ENCODE results near the gene LONP2.
"Not testable (repeated sequence)": the region's sequence is repeated elsewhere in the genome, so short reads cannot be mapped to it uniquely, and the experiment has no call there.

The LONP2 gene

DNA sequence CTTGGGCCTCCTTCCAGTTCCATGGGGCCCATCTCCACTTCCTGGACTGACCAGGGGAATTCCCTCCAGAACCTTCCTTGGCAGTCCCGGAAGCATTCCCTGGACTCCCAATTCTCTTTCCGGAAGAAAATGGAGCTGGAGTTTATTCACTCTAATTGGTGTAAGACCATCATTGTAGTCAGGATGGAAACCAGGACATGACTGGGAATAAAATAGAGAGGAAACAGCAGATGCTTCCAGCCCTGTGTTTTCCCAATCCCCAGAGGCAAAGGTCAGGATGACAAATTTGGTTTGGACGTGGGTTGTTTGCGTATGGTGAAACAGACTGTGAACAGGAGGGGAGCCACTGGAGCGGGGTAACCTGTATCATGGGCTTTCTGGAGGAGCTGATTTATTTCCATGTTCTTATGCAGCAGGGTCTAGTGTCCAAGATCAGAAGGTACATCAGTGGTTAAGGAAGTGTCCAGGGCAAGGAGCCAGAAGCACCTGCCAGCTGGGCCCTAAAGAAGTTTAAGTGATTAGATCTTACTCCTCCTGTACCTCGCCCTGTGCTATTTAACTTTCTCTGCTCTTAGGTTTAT, 8.5 kb upstream of the LONP2 start:
- no peak for ATAC-seq
- DNase-seq: no peak

DNA sequence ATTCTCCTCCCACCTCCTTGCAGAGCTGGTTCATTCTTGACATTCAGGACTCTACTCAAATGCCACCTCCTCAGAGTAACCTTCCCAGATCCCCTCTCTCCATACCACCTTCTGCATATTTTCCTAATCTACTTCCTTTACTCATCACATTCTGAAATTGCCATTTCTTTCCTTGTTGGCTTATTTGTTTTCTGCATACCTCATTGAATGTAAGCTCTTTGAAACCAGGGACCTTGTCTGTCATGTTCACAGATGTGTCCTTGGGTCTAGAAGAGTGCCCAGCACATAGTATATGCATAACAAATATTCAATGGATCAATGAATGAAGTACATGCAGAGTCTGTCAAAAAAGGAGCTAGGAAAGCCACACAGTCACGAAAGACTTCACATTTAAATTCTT, 7.8 kb upstream of the LONP2 start:
- ATAC-seq (no peak), DNase-seq (no peak)

DNA sequence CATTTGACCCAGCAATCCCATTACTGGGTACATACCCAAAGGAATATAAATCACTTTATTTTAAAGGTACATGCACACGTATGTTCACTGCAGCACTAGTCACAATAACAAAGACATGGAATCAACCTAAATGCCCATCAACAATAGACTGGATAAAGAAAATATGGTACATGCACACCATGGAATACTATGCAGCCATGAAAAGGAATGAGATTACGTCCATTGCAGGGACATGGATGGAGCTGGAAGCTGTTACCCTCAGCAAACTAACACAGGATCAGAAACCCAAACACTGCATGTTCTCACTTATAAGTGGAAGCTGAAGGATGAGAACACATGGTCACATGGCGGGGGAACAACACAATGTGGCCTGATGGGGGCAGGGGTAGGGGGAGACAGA, 4.0 kb upstream of the LONP2 start:
- not testable (repeated sequence) for ATAC-seq, DNase-seq

DNA sequence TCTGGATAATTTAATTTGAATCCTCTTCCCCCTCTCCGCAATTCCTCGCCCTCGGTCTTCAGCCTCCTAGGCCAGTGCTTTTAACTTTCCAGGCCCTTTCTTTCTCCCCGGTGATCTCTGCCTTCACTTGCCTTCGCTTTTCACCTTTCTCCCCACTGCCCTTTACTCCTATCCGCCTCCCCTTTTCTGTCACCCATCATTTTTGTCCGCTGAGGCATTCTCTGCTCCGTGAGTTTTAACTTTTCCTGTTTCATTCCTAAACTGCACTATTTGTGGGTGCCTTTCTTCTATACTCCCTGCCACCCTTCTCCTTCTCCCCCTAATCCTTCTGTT, 729 bp downstream of the LONP2 start:
- ATAC-seq (no peak), DNase-seq (no peak)

DNA sequence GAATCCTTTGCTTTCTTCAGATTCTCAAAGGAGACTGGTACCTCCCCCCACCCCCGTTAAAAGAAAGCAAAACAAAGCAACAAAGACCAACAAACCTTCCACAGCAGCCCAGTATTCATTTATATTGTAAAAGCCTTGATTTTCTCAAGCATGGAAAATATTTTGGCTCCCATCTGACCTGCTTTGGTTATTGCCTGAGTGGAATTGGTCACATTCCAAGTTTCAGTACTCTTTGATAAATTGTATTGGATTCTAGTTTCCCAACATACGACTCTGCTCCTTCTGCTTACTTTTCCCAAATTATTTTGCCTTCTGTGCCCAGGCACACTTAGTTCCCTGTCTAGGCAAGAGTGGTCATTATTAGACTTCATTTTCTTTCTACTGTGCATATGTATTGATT, 2.0 kb downstream of the LONP2 start:
- DNase-seq (no peak), ATAC-seq (no peak)

DNA sequence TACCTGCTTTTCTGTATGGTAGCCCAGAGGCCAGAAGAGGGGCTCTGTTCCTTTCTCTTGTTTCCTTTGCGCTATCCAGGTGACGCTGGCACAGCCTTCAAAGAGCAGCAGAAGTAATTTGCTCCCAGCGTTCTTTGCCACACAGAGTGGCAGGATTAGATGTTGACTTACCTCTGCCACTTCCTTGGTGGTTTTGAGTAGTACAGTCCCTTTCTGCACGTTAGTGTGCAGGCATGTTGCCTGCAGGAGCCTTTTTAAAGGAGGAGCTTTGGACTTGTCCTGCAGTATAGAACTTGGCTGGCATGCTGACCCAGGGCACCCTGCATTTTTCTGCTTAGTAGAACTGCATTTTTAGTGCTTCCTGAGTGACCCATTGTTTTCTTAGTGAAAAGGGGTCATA, 3.2 kb downstream of the LONP2 start, which contains the start of gene ABCC11:
ABCC11 (minus strand) TSS at position 229 of the 400 bp plus-strand sequence. CDS start 15,618 bp downstream, outside the sequence.
- DNase-seq: no peak
- no peak for ATAC-seq

GRCh38 chr16:48250520-48251278, 6.6 kb downstream of the LONP2 start:
- no peak for ATAC-seq
- DNase-seq: no peak

- ATAC-seq (no peak), DNase-seq (no peak)
Measured at GRCh38 chr16:48252013-48252412, 7.9 kb downstream of the LONP2 start.

DNA sequence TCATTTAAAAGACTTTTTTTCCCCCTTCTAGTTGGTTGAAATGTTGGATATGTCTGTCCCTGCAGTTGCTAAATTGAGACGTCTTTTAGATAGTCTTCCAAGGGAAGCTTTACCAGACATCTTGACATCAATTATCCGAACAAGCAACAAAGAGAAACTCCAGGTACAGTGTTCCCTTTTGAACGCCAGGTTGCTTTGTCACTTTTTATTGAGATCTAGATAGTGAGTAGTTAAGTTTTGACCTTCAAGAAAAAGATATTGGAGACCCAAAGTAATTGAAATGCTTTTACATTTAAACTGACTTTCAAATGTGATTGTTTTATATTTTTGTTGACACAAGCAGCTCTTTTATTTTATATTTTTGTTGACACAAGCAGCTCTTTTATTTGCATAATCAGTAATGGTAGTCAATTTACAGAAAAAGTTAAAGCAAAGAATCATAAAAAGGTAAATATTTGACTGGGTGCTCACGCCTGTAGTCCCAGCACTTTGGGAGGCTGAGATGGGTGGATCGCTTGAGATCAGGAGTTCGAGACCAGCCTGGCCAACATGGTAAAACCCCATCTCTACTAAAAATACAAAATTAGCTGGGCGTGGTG, 12.6 kb downstream of the LONP2 start:
- no peak for ATAC-seq
- no peak for DNase-seq

- ATAC-seq (no peak), DNase-seq (no peak)
Measured at GRCh38 chr16:48261569-48261968, 17.5 kb downstream of the LONP2 start.

- no peak for DNase-seq
- ATAC-seq: no peak
Measured at GRCh38 chr16:48262631-48263030, 18.5 kb downstream of the LONP2 start.

DNA sequence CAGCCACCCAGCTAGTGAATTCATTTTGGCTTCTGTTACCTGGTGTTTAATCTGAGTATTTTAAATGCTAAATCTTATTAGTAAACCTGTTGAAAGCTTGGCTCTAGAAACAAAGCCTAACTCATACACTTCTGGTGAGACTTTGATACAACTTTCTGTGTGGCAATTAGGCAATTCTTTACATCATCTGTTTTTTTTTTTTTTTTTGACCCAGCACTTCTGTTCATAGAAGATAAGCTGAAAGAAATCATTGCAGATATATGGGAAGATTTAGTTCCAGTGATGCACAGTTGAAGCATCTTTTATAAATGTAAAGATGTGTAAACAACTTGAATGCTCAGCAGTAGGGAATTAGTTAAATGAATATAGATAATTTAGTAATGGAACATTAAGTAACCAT, 24.9 kb downstream of the LONP2 start:
- DNase-seq (no peak), ATAC-seq (no peak)

DNA sequence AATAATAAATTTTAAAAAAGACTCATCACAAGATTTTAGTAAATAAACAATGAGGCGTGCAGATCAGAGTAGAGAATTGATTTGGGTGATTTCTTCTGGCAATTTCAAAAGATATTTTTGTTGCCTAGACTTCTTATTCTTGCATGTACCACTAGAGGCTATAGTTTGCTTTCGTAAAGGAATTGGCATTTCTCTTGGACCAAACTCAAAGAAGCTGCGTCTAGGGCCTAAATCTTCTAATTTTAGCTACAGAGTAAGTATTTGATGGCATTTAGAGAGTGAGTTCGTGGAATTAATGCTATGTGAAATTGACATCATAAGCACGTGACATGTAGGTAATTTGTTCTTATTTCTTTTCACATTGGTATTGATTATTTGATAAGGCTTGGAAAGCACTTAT, 27.6 kb downstream of the LONP2 start:
- no peak for DNase-seq

DNA sequence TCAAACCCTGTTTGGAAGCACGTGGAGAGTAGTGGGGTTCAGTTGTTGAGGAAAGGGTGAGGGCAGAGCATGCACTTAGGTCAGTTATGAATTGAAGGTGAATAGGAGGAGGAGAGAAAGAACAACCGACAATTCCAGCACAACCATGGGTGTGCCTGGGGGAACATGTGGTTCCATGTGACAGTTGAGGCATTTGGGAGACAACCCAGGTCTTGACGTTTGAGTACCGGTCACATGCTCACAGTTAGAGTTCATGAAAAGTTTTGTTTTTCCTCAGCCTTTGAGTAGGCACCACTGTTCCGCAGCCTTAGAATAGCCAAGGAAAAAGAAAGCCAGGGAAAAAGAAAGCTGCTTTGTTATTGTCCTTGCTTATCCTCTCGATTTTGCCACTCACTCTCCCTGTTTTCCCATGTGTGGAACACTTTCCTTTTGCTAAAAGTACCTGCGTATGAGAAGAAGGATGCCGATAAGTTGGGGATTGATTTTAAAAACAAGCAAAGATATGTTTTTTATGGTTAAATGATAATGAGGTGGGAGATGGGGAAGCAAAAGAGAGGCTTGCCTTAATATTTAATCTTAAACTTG, 28.8 kb downstream of the LONP2 start:
- no peak for DNase-seq
- no peak for ATAC-seq

More for the DNA sequence above, 27.6 kb downstream of the LONP2 start:
- ATAC-seq: no peak

GRCh38 chr16:48274476-48274875, 30.4 kb downstream of the LONP2 start:
- DNase-seq: no peak
- ATAC-seq: no peak

- ATAC-seq (no peak), DNase-seq (no peak)
Measured at GRCh38 chr16:48276102-48276501, 32.0 kb downstream of the LONP2 start.

- DNase-seq: no peak
- ATAC-seq: no peak
Measured at GRCh38 chr16:48277158-48277557, 33.1 kb downstream of the LONP2 start.

DNA sequence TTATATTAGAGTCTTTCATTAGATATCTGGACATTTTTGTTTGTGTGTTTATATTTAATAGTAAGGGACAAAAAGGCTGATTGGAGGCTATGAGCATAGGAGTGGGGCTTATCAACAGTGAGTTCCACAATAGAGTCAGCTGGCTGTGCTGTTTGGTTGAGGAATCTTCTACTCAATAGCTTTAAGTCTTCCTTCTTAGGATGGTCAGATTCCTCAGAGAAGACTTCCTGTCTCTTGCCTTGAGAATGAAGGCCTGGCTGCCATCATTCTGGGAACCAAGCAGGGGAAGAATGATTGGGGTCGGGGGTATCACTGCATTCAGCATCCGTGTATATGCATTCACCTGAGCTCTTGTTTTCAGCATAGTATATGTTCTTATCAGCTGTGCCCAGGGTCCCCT, 35.1 kb downstream of the LONP2 start:
- DNase-seq (no peak), ATAC-seq (no peak)

DNA sequence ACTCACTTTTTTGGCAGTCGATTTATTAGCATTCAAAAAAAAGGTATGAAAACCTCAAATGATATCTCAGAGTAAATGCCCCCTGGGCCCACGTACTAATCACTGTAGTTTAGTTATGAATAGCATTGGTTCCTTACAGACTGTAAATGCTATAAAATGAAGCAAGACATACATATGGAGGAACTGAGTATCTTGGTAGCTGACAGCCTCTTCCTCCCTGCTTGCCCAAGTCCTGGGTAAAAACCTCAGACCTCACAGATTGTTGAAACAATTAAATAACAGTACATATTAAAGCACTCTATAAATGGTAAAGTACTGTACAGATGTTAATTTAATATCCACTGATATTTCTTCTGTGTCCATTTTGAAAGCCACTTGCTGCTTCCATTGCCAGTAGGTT, 36.4 kb downstream of the LONP2 start:
- DNase-seq: no peak
- no peak for ATAC-seq

DNA sequence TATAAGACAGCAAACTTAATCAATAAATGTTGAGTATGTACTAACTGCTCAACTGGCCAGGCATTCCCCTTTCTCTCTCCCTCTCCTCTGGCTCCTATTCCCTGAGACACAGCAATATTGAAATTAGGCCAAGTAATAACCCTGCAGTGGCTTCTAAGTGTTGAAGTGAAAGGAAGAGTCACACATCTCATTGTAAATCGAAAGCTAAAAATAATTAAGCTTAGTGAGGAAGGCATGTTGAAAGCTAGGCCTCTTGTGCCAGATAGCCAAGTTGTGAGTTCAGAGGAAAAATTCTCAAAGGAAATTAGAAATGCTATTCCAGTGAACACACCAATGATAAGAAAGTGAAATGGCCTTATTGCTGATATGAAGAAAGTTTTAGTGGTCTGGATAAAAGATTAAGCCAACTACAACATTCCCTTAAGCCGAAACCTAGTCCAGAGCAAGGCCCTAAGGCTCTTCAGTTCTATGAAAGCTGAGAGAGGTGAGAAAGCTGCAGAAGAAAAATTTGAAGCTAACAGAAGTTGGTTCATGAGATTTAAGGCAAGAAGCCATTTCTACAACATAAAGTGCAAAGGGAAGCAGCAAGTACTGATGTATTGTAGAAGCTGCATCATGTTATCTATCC, 38.6 kb downstream of the LONP2 start:
- no peak for DNase-seq
- no peak for ATAC-seq

DNA sequence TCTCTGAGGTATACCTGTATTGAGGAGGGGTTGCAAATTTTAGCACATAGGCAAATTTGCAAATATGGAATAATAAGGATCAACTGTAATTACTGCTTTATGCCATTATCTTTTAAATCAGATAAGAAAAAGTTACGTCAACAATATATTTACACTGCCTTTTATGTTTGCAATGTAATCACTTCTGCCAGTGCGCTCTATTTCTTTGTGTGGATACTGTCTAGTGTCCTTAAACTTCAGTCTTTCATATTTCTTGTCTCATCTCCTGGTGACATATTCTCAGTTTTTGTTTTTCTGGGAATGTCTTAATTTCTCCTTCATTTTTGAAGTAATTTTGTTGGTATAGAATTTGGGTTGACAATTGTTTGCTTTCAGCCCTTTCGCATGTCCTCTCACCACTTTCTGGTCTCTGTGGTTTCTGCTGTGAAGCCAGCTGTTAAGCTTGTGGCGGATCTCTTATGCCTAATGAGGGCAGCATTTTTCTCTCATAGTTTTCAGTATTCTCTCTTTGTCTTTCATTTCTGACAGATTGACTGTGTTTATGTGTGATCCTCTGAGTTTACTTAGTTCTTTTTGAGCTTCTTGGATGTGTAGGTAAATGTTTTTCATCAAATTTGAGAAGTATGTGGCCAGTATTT, 40.8 kb downstream of the LONP2 start:
- DNase-seq (no peak), ATAC-seq (no peak)

DNA sequence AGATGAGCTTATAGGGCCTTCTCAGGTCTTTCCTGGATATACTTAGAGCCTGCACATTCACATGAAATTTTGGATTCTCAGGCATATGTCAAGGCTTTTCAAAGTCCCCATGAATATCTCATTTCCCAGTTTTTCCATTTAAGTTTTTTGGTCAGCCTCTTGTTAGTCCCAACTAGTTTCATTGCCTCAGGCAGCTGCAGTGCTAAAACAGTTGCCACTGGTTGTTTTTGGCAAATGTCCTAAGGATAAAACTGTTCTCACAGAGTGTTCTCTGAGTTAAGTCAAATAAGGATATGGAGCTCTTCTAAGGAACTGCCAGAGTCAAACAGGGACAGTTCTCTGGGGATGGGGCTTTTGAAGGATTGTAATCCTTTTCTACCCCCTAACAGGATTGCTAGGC, 43.1 kb downstream of the LONP2 start:
- ATAC-seq (no peak), DNase-seq (no peak)

Data from stimulated activated naive CD8-positive, alpha-beta T cell treated with anti-CD3 and anti-CD28 coated beads, Interleukin-15, Interleukin-2, amounts not matched to agents 100 U/mL and 50 U/mL, for 24 hours (primary cell).